HEK293T (cell line): ENCODE data around the gene DUSP23.

Experiments used
- ARNT ChIP-seq: fragments of 450-650 bp; IDR thresholded peaks from 2 replicates; pipeline ENCODE4 v1.6.1; 2017; ENCODE audit warnings: mild to moderate bottlenecking
- BHLHE40 ChIP-seq: fragments of 450-650 bp; IDR thresholded peaks from 2 replicates; pipeline ENCODE4 v1.6.1; 2016; ENCODE audit warnings: mild to moderate bottlenecking, moderate library complexity, borderline replicate concordance
- ELF4 ChIP-seq: fragments of 450-650 bp; IDR thresholded peaks from 2 replicates; pipeline ENCODE4 v1.6.1; 2017; ENCODE audit warnings: antibody characterized with exemption
- FOXA1 ChIP-seq: fragments of 450-650 bp; IDR thresholded peaks from 2 replicates; pipeline ENCODE4 v1.6.1; 2016; ENCODE audit warnings: mild to moderate bottlenecking
- FOXK2 ChIP-seq: fragments of 450-650 bp; IDR thresholded peaks from 2 replicates; pipeline ENCODE4 v1.6.1; 2016; ENCODE audit warnings: mild to moderate bottlenecking
- FOXM1 ChIP-seq: fragments of 450-650 bp; IDR thresholded peaks from 2 replicates; pipeline ENCODE4 v1.6.1; 2017; ENCODE audit warnings: mild to moderate bottlenecking, borderline replicate concordance
- HDGF ChIP-seq: fragments of 450-650 bp; IDR thresholded peaks from 2 replicates; pipeline ENCODE4 v1.6.1; 2017; ENCODE audit warnings: antibody characterized with exemption, borderline replicate concordance
- SP1 ChIP-seq: fragments of 450-650 bp; IDR thresholded peaks from 2 replicates; pipeline ENCODE4 v1.6.1; 2017
- SUZ12 ChIP-seq: fragments of 450-650 bp; IDR thresholded peaks from 2 replicates; pipeline ENCODE4 v1.6.1; 2016; ENCODE audit warnings: mild to moderate bottlenecking
- TARDBP ChIP-seq: fragments of 450-650 bp; IDR thresholded peaks from 2 replicates; pipeline ENCODE4 v1.6.1; 2016
- ZNF384 ChIP-seq: fragments of 450-650 bp; IDR thresholded peaks from 2 replicates; pipeline ENCODE4 v1.6.1; 2016

- no peak for TF ChIP-seq BHLHE40
- no peak for TF ChIP-seq SP1
- no peak for TF ChIP-seq ELF4
- TF ChIP-seq FOXM1 = no peak
- TF ChIP-seq FOXA1 = no peak
- no peak for TF ChIP-seq SUZ12
- TF ChIP-seq ZNF384 = no peak
- TF ChIP-seq HDGF = no peak
- TF ChIP-seq TARDBP = no peak
- no peak for TF ChIP-seq ARNT
- TF ChIP-seq FOXK2 = no peak
These were observed 36.9 kb upstream of the DUSP23 start for GRCh38 chr1:159743651-159744410.
